Activated CD8-positive, alpha-beta memory T cell treated with anti-CD3 and anti-CD28 coated beads, Interleukin-2, amount 50 U/mL, for 24 hours (primary cell): ENCODE data around the gene MSH3.
"Not testable (repeated sequence)": the region's sequence is repeated elsewhere in the genome, so short reads cannot be mapped to it uniquely, and the experiment has no call there.

Experiments used
- DNase-seq: peaks from one replicate; pipeline ENCODE4 v3.0.0-alpha.2; 2020; ENCODE audit errors: extremely low read depth

MSH3 gene

GRCh38 chr5:80852331-80853245 is 198.1 kb downstream of the MSH3 start:
- no peak for DNase-seq

DNA sequence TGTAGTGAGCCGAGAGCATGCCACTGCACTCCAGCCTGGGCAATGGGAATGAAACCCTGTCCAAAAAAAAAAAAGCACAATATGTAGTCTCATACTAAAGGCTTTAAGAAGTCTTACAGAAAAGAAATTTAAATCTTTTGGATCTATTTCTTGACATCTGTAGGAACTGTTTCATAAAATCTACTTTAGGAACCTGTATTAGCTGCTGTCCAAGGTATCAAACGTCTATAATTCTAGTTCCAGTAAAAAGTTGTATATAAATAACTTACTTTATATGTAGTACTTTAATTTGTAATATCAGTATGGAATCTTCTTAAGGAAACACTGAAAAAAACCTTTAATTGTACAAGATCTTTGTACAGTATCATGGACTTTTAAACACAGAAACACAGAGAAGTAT is 199.0 kb downstream of the MSH3 start:
- no peak for DNase-seq

GRCh38 chr5:80854583-80854982 is 200.1 kb downstream of the MSH3 start:
- no peak for DNase-seq

- no peak for DNase-seq
Measured at GRCh38 chr5:80860924-80861613, 206.6 kb downstream of the MSH3 start.

- DNase-seq = no peak
Measured at GRCh38 chr5:80863708-80864107, 209.3 kb downstream of the MSH3 start.

DNA sequence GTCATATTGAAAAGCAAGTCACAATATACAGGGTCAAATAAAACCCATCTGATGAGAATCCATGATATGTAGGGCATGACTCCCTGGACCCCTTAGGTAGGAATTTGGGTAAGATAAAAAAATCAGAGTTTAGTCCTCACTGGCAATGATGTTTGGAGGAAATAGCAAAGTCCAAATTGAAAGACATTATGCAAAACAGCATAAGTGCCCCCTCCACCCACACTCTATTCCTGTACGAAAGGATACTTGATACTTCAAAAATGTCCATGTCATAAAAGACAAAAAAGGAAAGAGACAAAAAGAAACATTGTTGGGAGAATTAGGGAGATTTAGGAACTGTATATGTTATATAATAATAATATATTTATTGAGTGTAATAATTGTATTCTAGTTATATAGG is 209.7 kb downstream of the MSH3 start:
- DNase-seq = no peak

GRCh38 chr5:80864706-80865435 is 210.4 kb downstream of the MSH3 start:
- DNase-seq = no peak

GRCh38 chr5:80865551-80865950 is 211.1 kb downstream of the MSH3 start:
- no peak for DNase-seq

DNA sequence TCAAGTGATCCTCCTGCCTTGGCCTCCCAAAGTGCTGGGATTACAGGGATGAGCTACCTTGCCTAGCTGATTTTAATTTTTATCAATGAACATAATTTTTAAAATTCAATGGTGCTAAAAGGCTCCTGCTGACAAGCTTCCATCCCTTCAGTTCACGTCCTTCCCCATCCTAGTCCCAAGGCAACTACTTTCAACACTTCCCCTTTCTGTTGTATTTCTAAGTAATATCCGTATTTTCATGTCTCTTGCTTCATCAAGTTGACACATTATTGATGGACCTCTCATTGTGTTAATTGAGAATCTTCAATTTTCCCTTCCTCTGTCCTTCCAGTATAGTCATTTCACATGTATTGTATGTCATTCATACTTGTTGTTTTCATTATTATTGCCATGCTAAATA is 211.9 kb downstream of the MSH3 start:
- no peak for DNase-seq

DNA sequence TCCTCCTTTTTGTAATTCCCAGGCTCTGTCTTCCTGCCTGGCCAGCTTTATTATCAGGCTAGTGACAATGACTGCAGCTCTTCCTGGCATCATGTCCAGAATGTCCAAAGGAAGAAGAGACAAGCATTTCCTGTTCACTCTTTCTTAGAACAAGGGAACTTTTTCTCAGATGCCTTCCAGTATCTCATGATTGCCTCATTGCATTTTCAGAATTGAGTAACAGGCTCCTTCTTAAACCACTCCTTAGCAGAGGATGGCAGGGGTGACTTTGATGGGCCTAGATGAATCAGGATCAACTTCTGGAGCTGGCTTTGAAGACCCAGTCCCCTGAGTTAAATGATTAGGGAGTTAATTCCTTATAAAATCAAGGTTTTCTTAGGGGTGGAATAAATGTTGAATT is 212.8 kb downstream of the MSH3 start:
- DNase-seq = no peak

DNA sequence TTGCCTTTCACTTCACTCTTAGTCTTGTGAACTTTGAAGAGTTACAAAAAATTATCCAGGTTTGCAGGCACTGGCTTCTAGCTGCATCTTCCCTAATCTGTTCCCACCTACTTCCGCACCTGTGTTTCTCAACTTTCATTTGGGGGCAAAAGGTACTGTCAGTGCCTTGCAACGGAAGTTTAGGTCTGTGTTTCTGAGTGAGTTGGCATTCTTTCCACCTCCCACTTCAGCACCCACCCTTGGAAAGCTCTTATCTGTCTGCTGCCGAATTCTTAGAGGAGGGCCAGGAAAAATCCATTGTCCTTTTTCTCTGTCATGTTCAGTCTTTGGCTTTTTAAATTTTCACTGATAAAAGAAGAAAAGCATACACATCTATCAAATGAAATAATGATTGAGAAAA is 216.0 kb downstream of the MSH3 start:
- no peak for DNase-seq

DNA sequence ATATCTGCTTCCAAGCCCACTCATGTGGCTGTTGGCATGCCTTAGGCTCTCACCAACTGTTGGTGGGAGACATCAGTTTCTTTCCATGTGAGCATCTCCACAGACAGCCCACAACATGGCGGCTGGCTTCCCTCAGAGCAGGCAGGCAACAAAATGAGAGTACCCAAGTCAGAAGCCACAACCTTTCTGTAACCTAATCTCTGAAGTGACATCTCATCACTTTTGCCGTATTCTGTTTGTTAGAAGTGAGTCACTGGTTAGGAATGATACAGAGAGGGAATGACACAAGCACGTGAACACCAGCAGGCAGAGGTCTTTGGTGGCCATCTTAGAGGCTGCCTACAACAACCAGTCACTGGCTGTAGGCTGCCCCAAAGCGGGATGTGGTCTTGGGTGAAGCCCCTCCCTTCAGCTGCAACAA is 217.1 kb downstream of the MSH3 start:
- DNase-seq = no peak

GRCh38 chr5:80874162-80874561 is 219.7 kb downstream of the MSH3 start:
- DNase-seq = no peak

DNA sequence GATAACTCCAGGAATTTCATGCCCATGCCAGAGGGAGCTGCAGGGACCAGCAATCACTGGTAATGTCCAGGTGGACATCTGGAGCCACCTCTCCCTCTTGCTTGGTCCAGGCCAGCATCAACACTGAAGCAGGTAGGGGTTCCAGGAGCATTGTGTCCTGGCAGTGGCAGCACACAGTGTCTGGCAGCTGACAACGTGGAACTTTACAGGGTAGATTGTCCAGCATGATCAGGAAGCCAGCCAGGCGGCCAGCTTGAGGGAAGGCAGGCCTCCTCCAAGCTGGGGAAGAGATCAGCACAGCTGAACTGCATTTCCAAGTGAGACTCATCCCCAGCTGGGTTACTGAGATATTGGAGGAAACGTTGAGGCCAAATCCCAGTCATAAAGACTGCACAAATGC is 223.1 kb downstream of the MSH3 start:
- DNase-seq = no peak

DNA sequence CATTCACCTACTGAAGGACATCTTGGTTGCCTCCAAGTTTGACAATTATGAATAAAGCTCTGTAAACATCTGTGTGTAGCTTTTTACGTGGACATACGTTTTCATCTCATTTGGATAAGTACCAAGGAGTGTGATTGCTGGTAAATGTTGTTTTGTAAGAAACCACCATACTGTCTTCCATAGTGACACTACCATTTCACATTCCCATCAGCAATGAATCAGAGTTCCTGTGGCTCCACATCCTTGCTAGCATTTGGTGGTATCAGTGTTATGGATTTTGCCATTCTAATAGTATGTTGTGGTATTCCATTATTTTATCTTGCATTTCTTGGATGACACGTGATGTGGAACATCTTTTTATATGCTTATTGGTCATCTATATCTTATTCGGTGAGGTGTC is 227.3 kb downstream of the MSH3 start:
- no peak for DNase-seq

DNA sequence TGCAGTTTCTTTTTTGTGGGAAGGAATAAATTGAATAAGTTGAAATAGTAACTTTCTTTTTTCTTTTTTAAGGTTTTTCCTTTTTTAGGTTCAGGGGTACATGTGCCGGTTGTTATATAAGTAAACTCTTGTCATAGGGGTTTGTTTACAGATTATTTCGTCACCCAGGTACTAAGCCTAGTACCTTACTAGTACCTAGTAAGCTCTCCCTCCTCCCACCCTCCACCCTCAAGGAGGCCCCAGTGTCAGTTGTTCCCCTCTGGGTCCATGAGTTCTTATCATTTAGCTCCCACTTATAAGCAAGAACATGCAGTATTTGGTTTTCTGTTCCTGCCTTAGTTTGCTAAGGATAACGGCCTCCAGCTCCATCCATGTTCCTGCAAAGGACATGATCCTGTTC is 228.9 kb downstream of the MSH3 start:
- DNase-seq = not testable (repeated sequence)

DNA sequence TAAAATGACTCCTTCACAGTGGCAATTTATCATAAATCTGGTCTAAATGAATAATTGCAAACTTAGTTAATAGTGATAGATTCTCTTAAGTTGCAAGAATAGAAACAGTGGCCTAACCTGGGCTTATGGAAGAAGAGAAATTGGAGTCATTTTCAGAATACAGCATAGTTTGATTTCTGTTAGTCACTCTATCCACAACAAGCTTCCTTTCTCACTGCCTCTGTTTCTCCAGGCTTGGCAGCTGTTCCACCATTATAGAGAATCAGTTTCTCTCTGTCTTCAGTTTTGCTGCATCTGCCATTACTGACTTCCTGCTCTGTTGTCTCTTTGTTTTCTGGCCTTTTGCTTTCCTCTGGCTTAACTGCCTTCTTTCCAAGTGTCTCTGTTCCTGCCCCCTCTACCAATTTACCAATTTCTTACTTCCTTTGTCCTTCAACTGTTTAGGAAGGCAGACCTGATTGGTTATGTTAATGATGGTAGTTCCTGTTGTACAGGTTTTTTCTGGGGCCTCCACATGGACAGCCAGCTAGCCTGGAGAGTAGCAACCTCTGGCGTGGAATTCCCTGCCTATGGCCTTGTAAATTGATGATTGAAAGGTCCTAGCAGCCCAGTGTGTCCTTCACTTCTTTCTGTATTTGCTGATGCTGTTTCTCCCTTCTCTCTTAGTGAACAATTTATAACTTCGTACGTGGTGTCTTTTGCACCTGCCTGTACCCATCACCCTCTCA is 229.8 kb downstream of the MSH3 start:
- no peak for DNase-seq

- DNase-seq = no peak
Measured at GRCh38 chr5:80884929-80885328, 230.5 kb downstream of the MSH3 start.

DNA sequence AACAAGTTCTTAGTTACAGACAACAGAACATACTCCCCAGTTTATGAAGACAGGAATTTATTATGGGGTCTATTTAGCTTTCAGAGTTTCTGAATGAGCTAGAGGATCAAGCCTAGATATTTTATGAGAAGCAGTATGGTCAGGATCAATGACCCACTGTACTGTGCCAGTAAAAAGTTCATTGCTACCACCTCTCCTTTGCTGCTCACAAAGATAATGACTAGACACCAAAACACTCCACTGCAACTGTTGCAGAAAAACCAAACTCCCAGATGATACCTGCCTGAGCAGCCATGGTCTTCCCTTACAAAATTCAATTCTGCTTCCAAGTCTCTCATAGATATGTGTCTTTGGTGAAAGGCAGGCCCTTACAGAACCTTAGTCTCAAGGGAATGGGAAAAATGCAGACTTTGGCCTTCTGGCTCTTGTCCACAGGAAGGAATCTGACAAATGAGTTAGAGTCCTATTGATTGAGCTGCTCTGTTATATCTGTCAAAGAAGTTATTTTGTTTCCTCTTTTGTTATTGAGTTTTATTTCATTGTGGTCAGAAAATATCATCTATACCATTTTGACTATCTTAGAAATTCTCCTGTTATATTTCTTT is 231.0 kb downstream of the MSH3 start:
- DNase-seq = no peak

GRCh38 chr5:80894083-80894482 is 239.6 kb downstream of the MSH3 start:
- no peak for DNase-seq

- DNase-seq = no peak
Measured at GRCh38 chr5:80895523-80895922, 241.1 kb downstream of the MSH3 start.
